Liver (tissue), 3 donors: ENCODE measurements around the gene GTF2B.

Experiments
- EGR1 ChIP-seq, 2 donors: IDR thresholded peaks; 2 replicates each; pipeline ENCODE4 v1.6.1; 2016 to 2018; ENCODE audit warnings: antibody characterized with exemption in 2 of 2, low read depth in 2 of 2
- FOXA1 ChIP-seq: IDR thresholded peaks from 2 replicates; pipeline ENCODE4 v1.6.1; 2016; ENCODE audit warnings: antibody characterized with exemption
- JUND ChIP-seq, 2 donors: IDR thresholded peaks; 2 replicates each; pipeline ENCODE4 v1.6.1; 2016; ENCODE audit warnings: antibody characterized with exemption in 2 of 2
- RAD21 ChIP-seq, 2 donors: IDR thresholded peaks; 2 replicates each; pipeline ENCODE4 v1.6.1; 2016; ENCODE audit warnings: antibody characterized with exemption in 2 of 2, mild to moderate bottlenecking in 2 of 2
- RXRA ChIP-seq, 2 donors: IDR thresholded peaks; 2 replicates each; pipeline ENCODE4 v1.6.1; 2017 to 2018; ENCODE audit warnings: antibody characterized with exemption in 2 of 2, mild to moderate bottlenecking in 1 of 2
- SP1 ChIP-seq: IDR thresholded peaks from 2 replicates; pipeline ENCODE4 v1.6.1; 2018; ENCODE audit warnings: antibody characterized with exemption, mild to moderate bottlenecking
- TAF1 ChIP-seq: conservative IDR thresholded peaks from 2 replicates; pipeline ENCODE4 v1.6.1; 2016; ENCODE audit warnings: antibody characterized with exemption, mild to moderate bottlenecking
- YY1 ChIP-seq: IDR thresholded peaks from 2 replicates; pipeline ENCODE4 v1.6.1; 2016; ENCODE audit warnings: antibody characterized with exemption, mild to moderate bottlenecking
- ZBTB33 ChIP-seq: IDR thresholded peaks from 2 replicates; pipeline ENCODE4 v1.6.1; 2016; ENCODE audit warnings: antibody characterized with exemption
- TF ChIP-seq, protein P1 (sequence below): fragments of 150-350 bp; IDR thresholded peaks from 2 replicates; pipeline ENCODE4 v1.5.1; 2017; ENCODE audit warnings: improper control_type of control experiment, low read depth, low read length; ENCODE audit not compliant: missing input control
- TF ChIP-seq, protein P2 (sequence below): IDR thresholded peaks from 2 replicates; pipeline ENCODE4 v1.6.1; 2016; ENCODE audit warnings: antibody characterized with exemption
- TF ChIP-seq, protein P3 (sequence below): IDR thresholded peaks from 2 replicates; pipeline ENCODE4 v1.6.1; 2016; ENCODE audit warnings: antibody characterized with exemption
- TF ChIP-seq, protein P4 (sequence below): IDR thresholded peaks from 2 replicates; pipeline ENCODE4 v1.6.1; 2016; ENCODE audit warnings: antibody characterized with exemption, mild to moderate bottlenecking
- donor health status: healthy.
- donor health status: healthy.

DNA sequence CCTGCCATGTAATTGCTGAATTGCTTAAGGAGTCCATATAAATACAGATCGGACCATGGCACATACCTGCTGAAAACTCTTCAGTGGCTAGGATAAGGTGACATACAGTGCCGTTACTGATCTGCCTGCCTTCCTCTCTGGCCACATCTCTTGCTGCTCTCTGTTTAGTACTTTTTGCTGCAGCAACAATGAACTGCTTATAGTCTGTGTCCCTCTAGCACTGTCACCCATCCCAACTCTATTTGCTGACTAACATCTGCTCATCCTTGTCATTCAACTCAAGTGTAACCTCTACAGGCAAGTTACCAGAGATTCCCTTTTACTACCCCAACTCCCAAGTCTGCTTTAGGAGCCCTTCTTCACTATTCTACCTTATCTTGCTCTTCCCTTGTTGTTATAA, 65.6 kb downstream of the GTF2B start:
- TF ChIP-seq, protein P1, sequence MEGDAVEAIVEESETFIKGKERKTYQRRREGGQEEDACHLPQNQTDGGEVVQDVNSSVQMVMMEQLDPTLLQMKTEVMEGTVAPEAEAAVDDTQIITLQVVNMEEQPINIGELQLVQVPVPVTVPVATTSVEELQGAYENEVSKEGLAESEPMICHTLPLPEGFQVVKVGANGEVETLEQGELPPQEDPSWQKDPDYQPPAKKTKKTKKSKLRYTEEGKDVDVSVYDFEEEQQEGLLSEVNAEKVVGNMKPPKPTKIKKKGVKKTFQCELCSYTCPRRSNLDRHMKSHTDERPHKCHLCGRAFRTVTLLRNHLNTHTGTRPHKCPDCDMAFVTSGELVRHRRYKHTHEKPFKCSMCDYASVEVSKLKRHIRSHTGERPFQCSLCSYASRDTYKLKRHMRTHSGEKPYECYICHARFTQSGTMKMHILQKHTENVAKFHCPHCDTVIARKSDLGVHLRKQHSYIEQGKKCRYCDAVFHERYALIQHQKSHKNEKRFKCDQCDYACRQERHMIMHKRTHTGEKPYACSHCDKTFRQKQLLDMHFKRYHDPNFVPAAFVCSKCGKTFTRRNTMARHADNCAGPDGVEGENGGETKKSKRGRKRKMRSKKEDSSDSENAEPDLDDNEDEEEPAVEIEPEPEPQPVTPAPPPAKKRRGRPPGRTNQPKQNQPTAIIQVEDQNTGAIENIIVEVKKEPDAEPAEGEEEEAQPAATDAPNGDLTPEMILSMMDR: no peak
- TF ChIP-seq RXRA (IDR thresholded peaks at IDR 0.05): no peak
- no peak for TF ChIP-seq RAD21 (IDR thresholded peaks at IDR 0.05)
- TF ChIP-seq EGR1 (IDR thresholded peaks at IDR 0.05; ENCODE audit: low read depth in 2 of 2): no peak
- TF ChIP-seq, protein P2, sequence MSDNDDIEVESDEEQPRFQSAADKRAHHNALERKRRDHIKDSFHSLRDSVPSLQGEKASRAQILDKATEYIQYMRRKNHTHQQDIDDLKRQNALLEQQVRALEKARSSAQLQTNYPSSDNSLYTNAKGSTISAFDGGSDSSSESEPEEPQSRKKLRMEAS: no peak
- no peak for TF ChIP-seq TAF1
- no peak for TF ChIP-seq ZBTB33
- no peak for TF ChIP-seq YY1
- TF ChIP-seq, protein P3, sequence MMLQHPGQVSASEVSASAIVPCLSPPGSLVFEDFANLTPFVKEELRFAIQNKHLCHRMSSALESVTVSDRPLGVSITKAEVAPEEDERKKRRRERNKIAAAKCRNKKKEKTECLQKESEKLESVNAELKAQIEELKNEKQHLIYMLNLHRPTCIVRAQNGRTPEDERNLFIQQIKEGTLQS: no peak
- TF ChIP-seq, protein P4, sequence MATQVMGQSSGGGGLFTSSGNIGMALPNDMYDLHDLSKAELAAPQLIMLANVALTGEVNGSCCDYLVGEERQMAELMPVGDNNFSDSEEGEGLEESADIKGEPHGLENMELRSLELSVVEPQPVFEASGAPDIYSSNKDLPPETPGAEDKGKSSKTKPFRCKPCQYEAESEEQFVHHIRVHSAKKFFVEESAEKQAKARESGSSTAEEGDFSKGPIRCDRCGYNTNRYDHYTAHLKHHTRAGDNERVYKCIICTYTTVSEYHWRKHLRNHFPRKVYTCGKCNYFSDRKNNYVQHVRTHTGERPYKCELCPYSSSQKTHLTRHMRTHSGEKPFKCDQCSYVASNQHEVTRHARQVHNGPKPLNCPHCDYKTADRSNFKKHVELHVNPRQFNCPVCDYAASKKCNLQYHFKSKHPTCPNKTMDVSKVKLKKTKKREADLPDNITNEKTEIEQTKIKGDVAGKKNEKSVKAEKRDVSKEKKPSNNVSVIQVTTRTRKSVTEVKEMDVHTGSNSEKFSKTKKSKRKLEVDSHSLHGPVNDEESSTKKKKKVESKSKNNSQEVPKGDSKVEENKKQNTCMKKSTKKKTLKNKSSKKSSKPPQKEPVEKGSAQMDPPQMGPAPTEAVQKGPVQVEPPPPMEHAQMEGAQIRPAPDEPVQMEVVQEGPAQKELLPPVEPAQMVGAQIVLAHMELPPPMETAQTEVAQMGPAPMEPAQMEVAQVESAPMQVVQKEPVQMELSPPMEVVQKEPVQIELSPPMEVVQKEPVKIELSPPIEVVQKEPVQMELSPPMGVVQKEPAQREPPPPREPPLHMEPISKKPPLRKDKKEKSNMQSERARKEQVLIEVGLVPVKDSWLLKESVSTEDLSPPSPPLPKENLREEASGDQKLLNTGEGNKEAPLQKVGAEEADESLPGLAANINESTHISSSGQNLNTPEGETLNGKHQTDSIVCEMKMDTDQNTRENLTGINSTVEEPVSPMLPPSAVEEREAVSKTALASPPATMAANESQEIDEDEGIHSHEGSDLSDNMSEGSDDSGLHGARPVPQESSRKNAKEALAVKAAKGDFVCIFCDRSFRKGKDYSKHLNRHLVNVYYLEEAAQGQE: no peak
- TF ChIP-seq JUND (IDR thresholded peaks at IDR 0.05): no peak
- TF ChIP-seq SP1: no peak
- no peak for TF ChIP-seq FOXA1
